Naive thymus-derived CD8-positive, alpha-beta T cell (primary cell): Measurements from ENCODE around the gene EXD3. TPM values are rescaled to one million over a fixed set of nuclear protein-coding genes. Genes with fewer than 3 reads are reported as not detected.
A peak's percentile ranks its signal among the peaks of the same experiment; 100 is the strongest.

Source experiments
- ATAC-seq, 2 donors: fragments of 150-1000 bp; cut with Tn5 transposase in 1 of 2; sonication (Bioruptor Pico), chemical (Tn5 transposase) in 1 of 2; 1 replicate in 1 of 2; 2 replicates in 1 of 2; pipeline ENCODE4 v1.10.0; 2021; ENCODE audit warnings: mild to moderate bottlenecking in 2 of 2, moderate library complexity in 2 of 2
- POLR2A ChIA-PET: fragments of 350-600 bp; sonication (Branson Sonifier 250); formaldehyde crosslinking; loops from one replicate; lab custom pipeline; 2021; ENCODE audit warnings: antibody characterized with exemption; lab: Charles Lee
- DNase-seq, 10 donors: peaks; one replicate each; pipeline versions ENCODE4 v3.0.0 to v3.0.0-alpha.2; 2020 to 2022
- H3K27ac Mint-ChIP-seq, 10 donors: one replicate each; pipeline ENCODE4 v1.8.0; 2020 to 2022; ENCODE audit warnings: mild to moderate bottlenecking in 10 of 10, mixed read lengths in 10 of 10, moderate library complexity in 4 of 10, inconsistent platforms in 1 of 10
- H3K27me3 Mint-ChIP-seq, 5 donors: one replicate each; pipeline ENCODE4 v1.8.0; 2021 to 2022; ENCODE audit warnings: mixed read lengths in 5 of 5
- H3K36me3 Mint-ChIP-seq, 3 donors: one replicate each; pipeline ENCODE4 v1.8.0; 2020 to 2022; ENCODE audit warnings: mixed read lengths in 3 of 3, mild to moderate bottlenecking in 2 of 3, inconsistent platforms in 1 of 3
- H3K4me1 Mint-ChIP-seq, 4 donors: one replicate each; pipeline ENCODE4 v1.8.0; 2021 to 2022; ENCODE audit warnings: mixed read lengths in 4 of 4
- H3K4me3 Mint-ChIP-seq, 10 donors: one replicate each; pipeline ENCODE4 v1.8.0; 2020 to 2022; ENCODE audit warnings: mild to moderate bottlenecking in 10 of 10, mixed read lengths in 10 of 10, moderate library complexity in 6 of 10, inconsistent platforms in 1 of 10
- H3K9me3 Mint-ChIP-seq, 9 donors: one replicate each; pipeline ENCODE4 v1.8.0; 2020 to 2022; ENCODE audit warnings: mixed read lengths in 9 of 9, mild to moderate bottlenecking in 3 of 9, inconsistent platforms in 1 of 9, moderate library complexity in 1 of 9
- polyA plus RNA-seq, 3 donors: library from polyadenylated mRNA; unstranded; fragments of 300-500 nt; fragmentation: Illumina TruSeq; gene quantifications; one replicate each; pipeline ENCODE4 v1.2.3, GENCODE V29; 2021
- total RNA-seq, 8 experiments: library from RNA in 2 of 8; stranded (reverse) in 2 of 8; gene quantifications; one replicate each; pipeline ENCODE4 v1.2.3 and lab custom pipeline; 2021 to 2026

Gene EXD3
- total and polyA plus RNA-seq, 5 experiments from 2014 or later = 2.6 to 28.3 (median 4.3) TPM

- H3K36me3 Mint-ChIP-seq = peaks cover 0 to 7% (median 6%) of the 10 kb centered on the region in 3 donors
- H3K9me3 Mint-ChIP-seq = no peaks in the 10 kb centered on the region
Observed at GRCh38 chr9:137404961-137405567, 17.9 kb downstream of the EXD3 start.

GRCh38 chr9:137403269-137403668 is 19.7 kb downstream of the EXD3 start:
- Mint-ChIP-seq H3K9me3 (no peaks in the 10 kb centered on the region), H3K4me1 (peaks cover 0 to 26% (median 6%) of the 10 kb centered on the region in 4 donors), H3K36me3 (peaks cover 0 to 11% (median 6%) of the 10 kb centered on the region in 3 donors), H3K27ac (peak overlapping the region in 1 of 10 donors; percentile 37), H3K4me3 (no peak overlapping the region), H3K27me3 (peaks cover 0 to 11% (median 0%) of the 10 kb centered on the region in 5 donors)
- POLR2A ChIA-PET = no interaction called here
- DNase-seq (no peak), ATAC-seq (no peak)

More at GRCh38 chr9:137404961-137405567, 17.9 kb downstream of the EXD3 start:
- Mint-ChIP-seq H3K27me3 (peaks cover 0 to 11% (median 0%) of the 10 kb centered on the region in 5 donors), H3K4me3 (no peak overlapping the region), H3K4me1 (peaks cover 0 to 23% (median 5%) of the 10 kb centered on the region in 4 donors), H3K27ac (no peak overlapping the region)
- POLR2A ChIA-PET = no interaction called here
- DNase-seq = no peak
- no peak for ATAC-seq

- DNase-seq = no peak
- POLR2A ChIA-PET = no interaction called here
- Mint-ChIP-seq H3K4me3 (no peak overlapping the region), H3K4me1 (peaks cover 0 to 24% (median 6%) of the 10 kb centered on the region in 4 donors), H3K27me3 (peaks cover 0 to 8% (median 0%) of the 10 kb centered on the region in 5 donors), H3K36me3 (peaks cover 0 to 11% (median 6%) of the 10 kb centered on the region in 3 donors), H3K9me3 (no peaks in the 10 kb centered on the region), H3K27ac (peak overlapping the region in 1 of 10 donors; percentile 22)
- no peak for ATAC-seq
Observed at GRCh38 chr9:137402746-137403145, 20.2 kb downstream of the EXD3 start.

- Mint-ChIP-seq H3K27ac (peak overlapping the region in 1 of 10 donors; percentile 76), H3K4me3 (no peak overlapping the region), H3K9me3 (no peaks in the 10 kb centered on the region), H3K27me3 (no peaks in the 10 kb centered on the region), H3K4me1 (peaks cover 0 to 22% (median 5%) of the 10 kb centered on the region in 4 donors), H3K36me3 (peaks cover 0 to 15% (median 6%) of the 10 kb centered on the region in 3 donors)
- DNase-seq (no peak), ATAC-seq (no peak)
- POLR2A ChIA-PET = no interaction called here
Observed at GRCh38 chr9:137398561-137399468, 24.1 kb downstream of the EXD3 start.

GRCh38 chr9:137397675-137398423 is 25.1 kb downstream of the EXD3 start:
- no peak overlapping the region for H3K4me3 Mint-ChIP-seq
- no peaks in the 10 kb centered on the region for H3K27me3 Mint-ChIP-seq
- peak overlapping the region in 2 of 10 donors; percentile 6 to 68 for H3K27ac Mint-ChIP-seq
- H3K36me3 Mint-ChIP-seq = peaks cover 0 to 15% (median 6%) of the 10 kb centered on the region in 3 donors
- ATAC-seq = no peak
- H3K4me1 Mint-ChIP-seq = peaks cover 0 to 22% (median 5%) of the 10 kb centered on the region in 4 donors
- POLR2A ChIA-PET = no interaction called here
- DNase-seq = no peak
- no peaks in the 10 kb centered on the region for H3K9me3 Mint-ChIP-seq

GRCh38 chr9:137396634-137397367 is 26.2 kb downstream of the EXD3 start:
- Mint-ChIP-seq H3K27me3 (no peaks in the 10 kb centered on the region), H3K36me3 (peaks cover 0 to 7% (median 0%) of the 10 kb centered on the region in 3 donors)

DNA sequence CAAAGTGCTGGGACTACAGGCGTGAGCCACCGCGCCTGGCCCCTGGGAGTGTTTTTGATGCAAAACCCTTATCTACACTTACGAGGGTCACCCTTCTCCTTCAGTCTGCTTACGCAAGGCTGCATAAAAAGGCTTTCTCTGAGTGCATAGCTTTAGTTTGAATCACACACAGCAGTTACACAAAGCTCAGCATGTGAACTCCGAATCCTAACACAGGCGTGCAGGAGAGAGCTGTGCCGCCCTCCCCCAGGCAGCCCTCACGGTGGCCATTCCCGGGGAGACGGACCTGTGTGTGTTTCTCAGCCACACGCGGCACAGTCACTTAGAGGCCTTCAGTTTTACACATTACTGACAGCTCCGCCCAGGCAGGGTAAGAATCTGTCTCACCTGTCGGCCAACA is 26.7 kb downstream of the EXD3 start:
- Mint-ChIP-seq H3K27ac (no peak overlapping the region), H3K36me3 (peaks cover 0 to 7% (median 0%) of the 10 kb centered on the region in 3 donors), H3K4me3 (no peak overlapping the region), H3K27me3 (no peaks in the 10 kb centered on the region), H3K4me1 (peaks cover 0 to 16% (median 2%) of the 10 kb centered on the region in 4 donors), H3K9me3 (no peaks in the 10 kb centered on the region)
- DNase-seq (no peak), ATAC-seq (no peak)
- POLR2A ChIA-PET = no interaction called here

More at GRCh38 chr9:137396634-137397367, 26.2 kb downstream of the EXD3 start:
- Mint-ChIP-seq H3K4me3 (no peak overlapping the region), H3K4me1 (peaks cover 0 to 16% (median 2%) of the 10 kb centered on the region in 4 donors), H3K27ac (peak overlapping the region in 1 of 10 donors; percentile 6), H3K9me3 (no peaks in the 10 kb centered on the region)
- DNase-seq = no peak
- ATAC-seq = no peak
- POLR2A ChIA-PET = no interaction called here

DNA sequence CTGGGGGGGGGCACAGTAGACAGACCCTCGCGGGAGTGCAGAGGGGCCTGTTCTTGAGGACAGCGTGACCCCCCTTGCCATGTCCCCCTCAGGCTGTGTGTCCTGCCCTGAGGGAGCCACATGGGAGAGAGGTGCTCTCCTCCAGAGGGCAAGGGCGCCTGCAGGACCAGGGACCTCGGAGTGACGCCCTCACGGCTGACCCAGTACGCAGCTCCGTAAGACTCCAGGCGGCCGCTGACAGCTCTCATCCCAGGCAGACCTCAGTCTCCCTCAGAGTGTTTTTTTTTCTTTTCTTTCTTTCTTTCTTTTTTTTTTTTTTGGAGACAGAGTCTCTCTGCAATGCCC is 27.3 kb downstream of the EXD3 start:
- POLR2A ChIA-PET = no interaction called here
- no peak for ATAC-seq
- Mint-ChIP-seq H3K27me3 (no peaks in the 10 kb centered on the region), H3K36me3 (peaks cover 0 to 7% (median 0%) of the 10 kb centered on the region in 3 donors), H3K4me1 (peaks cover 0 to 16% (median 2%) of the 10 kb centered on the region in 4 donors), H3K27ac (no peak overlapping the region), H3K4me3 (no peak overlapping the region), H3K9me3 (no peaks in the 10 kb centered on the region)
- no peak for DNase-seq

DNA sequence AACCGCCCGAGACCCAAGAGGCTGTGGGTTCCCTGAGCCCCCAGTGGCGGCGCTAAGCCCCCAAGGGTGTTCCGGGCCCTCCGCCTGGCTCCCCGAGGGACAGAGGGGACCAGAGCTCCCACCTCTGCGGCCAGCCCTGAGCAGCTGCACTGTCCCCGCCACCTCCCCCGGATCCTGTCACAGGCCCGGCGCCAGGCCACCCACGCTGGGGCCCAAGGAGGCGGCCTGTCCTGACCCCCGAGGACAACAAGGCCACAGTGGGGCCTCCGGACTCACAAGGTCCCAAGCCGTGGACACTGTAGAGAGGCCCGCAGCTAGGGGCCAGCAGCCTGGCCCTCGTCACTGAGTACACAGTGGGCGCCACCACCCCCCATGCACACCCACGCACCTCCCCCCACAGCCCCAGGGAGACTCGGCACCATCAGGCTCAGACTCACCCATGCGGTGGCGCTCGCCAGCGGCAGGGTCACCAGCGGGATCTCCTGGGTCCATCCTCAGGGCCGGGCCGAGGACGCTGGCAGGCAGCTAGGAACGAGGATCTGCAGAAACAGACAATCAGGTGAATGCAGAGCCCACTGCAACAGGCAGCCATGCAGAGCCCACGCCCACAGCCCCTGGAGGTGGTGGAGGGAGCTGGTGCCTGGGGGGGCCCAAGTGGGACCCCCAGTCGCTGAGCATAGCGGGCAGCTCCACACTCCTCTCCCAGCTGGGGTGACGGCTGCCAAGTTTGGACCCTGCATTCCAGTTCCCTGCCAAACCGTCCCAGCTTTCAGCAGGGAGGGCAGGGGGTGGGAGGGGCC is 27.9 kb downstream of the EXD3 start:
- Mint-ChIP-seq H3K4me3 (no peak overlapping the region), H3K36me3 (peaks cover 0 to 7% (median 0%) of the 10 kb centered on the region in 3 donors), H3K9me3 (no peaks in the 10 kb centered on the region), H3K27me3 (no peaks in the 10 kb centered on the region), H3K27ac (no peak overlapping the region), H3K4me1 (peaks cover 0 to 15% (median 2%) of the 10 kb centered on the region in 4 donors)
- ATAC-seq = no peak
- DNase-seq = no peak
- POLR2A ChIA-PET = interaction anchor here (0.5 kb wide), 1 partner anchor 98 kb away, joined by 3 read pairs; no protein-coding TSS in a partner anchor

DNA sequence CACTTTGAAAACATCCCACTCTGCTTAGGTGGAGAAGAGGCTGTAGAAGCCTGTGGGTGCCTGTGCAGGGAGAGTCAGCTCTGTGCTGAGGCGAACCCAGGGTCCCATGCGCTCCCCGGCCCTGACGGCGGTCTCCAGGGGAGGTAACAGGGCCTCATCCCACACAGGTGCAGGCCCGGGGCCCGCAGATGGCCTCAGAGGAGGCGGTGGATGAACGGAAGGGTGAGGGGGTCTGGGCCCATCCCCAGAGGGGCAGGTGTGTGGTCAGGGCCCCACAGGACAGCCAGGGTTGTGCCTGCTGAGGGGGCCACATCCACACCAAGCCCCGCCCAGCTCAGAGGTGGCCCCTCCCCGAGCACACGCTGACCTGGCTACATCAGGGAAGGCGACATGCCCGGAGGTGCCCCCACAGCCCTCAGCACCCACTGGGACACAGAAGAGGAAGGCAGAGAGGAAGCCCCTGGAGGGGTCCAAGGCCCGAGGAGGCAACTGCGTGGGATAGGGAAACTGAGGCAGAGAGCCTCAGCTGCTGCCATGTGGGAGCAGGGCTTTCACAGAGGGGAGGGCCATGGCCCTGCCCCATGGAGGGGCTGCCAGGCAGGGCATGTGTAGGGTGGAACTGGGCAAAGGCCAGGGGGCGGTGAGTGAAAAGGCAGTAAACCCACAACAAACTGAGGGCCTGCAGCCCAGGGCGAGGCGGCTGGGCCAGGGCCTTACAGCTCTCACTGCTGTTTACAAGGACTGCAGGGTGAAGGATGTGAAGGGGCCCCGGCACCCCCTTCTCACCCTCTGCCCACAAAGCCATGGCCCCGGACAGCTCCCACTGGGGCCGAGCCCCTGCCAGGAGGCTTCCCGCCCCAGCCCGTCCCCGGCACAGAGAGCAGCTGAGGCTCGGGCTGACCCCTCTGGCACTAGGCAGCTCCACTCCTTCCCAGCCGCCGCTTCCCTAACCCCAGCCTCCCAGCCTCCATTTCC is 29.5 kb downstream of the EXD3 start:
- no peak overlapping the region for H3K27ac Mint-ChIP-seq
- H3K4me1 Mint-ChIP-seq = peaks cover 0 to 10% (median 0%) of the 10 kb centered on the region in 4 donors
- ATAC-seq (no peak), DNase-seq (no peak)
- no peaks in the 10 kb centered on the region for H3K27me3 Mint-ChIP-seq
- POLR2A ChIA-PET = no interaction called here
- H3K9me3 Mint-ChIP-seq = no peaks in the 10 kb centered on the region
- no peak overlapping the region for H3K4me3 Mint-ChIP-seq
- H3K36me3 Mint-ChIP-seq = peaks cover 0 to 5% (median 0%) of the 10 kb centered on the region in 3 donors
